Measurements from ENCODE around the gene GNAL.

DNA sequence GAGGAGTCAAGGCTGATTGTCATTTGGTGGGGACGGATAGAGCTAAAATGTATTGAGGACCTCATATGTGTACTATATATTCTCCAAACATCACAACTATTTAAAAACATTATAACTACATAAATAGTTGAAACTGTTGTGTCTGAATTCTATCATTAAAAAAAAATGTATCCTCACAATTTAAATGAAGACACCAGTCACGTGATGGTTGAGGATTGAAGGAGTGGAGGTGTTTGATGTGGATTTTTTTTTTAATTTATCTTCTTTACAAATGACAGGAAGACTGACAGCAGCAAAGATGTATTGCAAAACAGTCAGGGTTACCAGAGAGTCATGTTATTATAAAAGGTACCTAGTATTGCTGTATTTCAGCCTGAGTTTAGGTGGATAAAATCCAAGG lies 30.0 kb downstream of the GNAL start:
- TF ChIP-seq, protein P1, sequence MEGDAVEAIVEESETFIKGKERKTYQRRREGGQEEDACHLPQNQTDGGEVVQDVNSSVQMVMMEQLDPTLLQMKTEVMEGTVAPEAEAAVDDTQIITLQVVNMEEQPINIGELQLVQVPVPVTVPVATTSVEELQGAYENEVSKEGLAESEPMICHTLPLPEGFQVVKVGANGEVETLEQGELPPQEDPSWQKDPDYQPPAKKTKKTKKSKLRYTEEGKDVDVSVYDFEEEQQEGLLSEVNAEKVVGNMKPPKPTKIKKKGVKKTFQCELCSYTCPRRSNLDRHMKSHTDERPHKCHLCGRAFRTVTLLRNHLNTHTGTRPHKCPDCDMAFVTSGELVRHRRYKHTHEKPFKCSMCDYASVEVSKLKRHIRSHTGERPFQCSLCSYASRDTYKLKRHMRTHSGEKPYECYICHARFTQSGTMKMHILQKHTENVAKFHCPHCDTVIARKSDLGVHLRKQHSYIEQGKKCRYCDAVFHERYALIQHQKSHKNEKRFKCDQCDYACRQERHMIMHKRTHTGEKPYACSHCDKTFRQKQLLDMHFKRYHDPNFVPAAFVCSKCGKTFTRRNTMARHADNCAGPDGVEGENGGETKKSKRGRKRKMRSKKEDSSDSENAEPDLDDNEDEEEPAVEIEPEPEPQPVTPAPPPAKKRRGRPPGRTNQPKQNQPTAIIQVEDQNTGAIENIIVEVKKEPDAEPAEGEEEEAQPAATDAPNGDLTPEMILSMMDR (IDR thresholded peaks at IDR 0.05), result no peak
- no peak for TF ChIP-seq POLR2A (IDR thresholded peaks at IDR 0.05; ENCODE audit: low read depth)
- TF ChIP-seq EP300 (IDR thresholded peaks at IDR 0.05), result no peak
- TF ChIP-seq POLR2AphosphoS5 (IDR thresholded peaks at IDR 0.05), result no peak
